GM19023 (cell line): Measurements from ENCODE around the gene POLE4.

Experiments used
- ATAC-seq: cut with Tn5 transposase; IDR thresholded peaks from one replicate; pipeline ENCODE4 v1.9.1; 2021; ENCODE audit warnings: mild to moderate bottlenecking, moderate library complexity; ENCODE audit not compliant: unreplicated experiment

Gene POLE4

DNA sequence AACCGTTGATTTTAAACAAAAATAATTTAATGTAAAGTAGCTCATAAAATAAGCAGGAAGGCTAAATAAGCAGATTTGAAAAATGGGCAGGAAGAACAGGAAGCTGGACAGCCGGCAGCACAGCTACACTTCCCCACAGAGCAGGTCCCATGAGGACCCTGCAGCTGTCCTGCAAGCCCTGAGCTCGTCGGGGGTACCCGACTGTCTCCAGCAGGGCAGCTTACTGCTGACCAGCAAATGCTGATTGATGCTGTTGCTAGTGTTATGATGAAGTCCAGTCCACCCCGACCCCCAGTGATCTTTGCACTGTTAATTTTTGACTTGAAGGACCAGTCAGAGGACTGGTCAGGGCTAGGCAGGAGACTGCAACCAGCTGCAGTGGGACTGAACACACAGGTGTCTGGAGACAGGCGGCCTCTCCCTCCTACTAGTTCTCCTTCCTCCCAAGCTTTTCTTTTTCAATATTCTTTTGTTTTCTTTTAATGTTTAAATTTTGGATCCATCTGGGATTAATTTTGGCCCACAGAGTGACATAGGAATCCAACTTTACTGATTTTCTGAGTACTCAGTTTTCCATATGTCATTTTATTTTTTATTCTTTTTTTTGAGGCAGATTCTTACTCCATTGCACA is 27.7 kb downstream of the POLE4 start:
- ATAC-seq: no peak

DNA sequence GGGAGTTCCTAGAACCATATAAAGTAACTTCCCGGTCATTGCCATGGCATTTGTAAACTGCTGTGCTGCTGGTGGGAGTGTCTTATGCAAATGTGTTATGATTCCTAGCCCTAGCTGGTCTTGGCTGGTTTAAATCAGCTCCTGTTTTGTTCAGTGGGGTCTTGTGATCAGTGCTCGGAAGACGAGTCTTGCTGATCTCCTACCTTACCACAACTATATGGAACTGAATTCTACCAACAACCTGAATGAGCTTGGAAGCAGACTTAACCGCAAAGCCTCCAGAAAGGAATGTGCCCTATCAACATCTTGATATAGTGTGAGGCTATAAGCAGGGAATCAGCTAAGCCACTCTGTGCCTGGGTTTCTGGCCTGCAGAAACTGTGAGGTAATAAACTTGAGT is 33.5 kb downstream of the POLE4 start:
- ATAC-seq: no peak

DNA sequence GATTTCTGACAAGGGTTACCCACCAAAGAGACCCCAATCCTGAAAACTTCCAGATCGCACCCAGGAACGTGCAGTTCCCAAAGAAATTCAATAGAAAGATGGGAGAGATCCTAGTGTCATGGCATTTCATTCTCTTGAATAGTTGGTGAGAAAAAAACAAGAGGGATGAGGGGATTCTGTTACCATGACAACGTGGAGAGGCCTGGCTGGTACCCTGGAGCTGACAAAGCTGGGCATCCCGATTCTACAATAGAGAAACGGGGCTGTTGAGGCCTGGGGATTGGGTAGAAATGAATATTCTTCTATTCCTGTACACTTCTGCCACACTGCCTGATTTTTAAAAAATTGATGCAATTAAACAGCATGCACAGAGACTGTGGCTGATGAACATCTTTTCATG is 41.0 kb downstream of the POLE4 start:
- no peak for ATAC-seq

DNA sequence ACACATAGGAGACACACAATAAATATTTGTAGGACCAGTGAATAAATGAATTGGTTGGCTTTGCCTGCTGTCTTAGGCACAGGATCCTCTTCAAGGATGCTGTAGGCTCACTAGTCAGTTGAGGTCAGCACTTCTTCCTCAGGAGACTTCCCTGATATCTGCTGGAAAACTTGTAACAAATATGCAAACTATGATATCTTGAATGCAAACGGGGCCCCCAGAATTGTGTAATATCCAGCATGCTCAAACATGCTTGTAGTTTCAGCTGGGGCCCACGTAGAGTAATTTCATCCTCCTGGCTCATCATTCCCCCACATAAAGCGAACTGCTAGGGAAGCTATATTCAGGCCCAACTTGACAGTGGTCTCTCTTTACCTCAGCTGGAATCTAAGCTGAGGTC is 43.6 kb downstream of the POLE4 start:
- no peak for ATAC-seq

DNA sequence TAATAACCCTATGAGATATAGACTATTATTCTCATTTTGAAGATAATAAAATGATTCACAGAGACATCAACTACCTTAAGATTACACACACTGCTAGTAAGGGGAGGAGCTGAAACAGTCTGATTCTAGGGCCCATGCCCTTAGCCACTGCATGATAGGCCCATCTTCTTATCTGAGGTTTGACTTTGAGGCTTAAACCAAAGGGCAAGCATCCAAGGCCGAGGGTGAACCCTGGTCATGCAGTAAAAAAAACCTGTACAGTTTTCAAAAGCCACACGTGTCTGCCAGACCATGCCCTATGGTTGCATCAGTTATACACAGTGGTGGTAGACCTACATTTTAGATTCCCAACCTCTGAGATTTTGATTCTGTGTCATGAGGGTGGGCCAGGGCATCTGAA is 44.8 kb downstream of the POLE4 start:
- no peak for ATAC-seq

DNA sequence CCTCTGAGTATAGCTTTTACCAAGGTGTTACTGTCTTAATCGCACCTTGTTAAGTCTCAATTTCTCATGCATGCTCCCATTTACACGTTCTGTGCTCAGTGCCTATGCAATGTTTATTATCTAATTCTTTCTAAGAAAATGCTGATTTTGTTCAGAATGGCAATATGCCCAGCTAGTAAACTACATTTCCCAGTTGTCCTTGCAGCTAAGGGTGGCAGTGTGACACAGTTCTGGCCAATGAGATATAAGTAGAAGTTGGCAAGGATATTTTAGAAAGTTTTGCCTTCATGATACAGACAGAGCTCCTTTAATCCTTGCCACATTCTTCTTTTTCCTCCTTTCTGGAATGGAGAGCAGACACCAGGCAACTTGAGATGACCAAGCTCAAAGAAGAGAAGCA is 45.3 kb downstream of the POLE4 start:
- no peak for ATAC-seq

DNA sequence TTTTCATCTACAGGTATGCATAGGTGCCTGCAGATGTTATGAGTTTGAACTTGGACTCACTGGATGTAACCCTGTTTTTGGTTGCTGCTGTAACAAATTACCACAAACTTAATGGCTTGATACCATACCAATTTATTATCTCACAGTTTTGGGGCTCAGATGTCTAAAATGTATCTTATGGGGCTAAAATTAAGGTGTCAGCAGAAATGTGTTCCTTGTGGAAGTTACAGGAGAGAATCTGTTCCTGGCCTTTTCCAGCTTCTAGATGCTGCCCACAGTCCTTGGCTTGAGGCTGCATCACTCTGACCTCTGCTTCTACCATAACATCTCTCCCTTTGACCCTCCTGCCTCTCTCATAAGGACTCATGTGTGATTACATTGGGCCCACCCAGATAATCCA is 47.6 kb downstream of the POLE4 start:
- ATAC-seq: no peak

DNA sequence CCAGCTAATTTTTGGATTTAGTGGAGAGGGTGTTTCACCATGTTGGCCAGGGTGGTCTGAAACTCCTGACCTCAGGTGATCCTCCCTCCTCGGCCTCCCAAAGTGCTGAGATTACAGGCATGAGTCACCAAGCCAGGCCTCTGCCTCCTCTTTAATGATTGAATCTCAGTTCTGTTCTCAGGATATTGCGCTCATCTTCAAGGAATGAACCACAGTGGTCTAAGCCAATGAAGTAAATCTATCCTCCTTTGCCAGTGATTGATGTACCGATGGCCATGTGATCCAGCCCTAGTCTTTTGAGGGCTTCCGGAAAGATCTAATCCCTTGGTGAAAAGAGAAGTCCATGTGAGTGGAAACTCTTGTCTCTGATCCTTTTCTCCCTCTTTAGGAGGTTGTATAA is 48.6 kb downstream of the POLE4 start:
- ATAC-seq: no peak

DNA sequence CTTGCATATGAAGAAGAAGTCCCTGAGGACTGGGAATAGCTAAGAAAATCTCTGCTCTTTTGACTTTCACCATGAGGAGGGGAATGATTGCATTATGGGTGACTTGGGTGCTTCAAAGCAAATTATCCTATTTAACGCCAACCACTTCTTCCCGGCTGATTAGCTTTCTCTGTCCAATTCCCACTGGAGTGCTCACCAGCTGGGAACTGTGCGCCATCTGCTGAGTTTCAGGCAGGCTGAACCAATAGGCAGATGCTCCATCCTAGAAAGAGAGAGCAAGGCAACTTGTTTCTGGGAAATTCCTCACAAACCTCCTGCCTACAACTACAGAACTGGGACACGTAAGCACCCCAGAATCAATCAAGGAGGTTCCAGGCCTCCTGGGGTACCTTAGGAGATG is 49.4 kb downstream of the POLE4 start:
- no peak for ATAC-seq

DNA sequence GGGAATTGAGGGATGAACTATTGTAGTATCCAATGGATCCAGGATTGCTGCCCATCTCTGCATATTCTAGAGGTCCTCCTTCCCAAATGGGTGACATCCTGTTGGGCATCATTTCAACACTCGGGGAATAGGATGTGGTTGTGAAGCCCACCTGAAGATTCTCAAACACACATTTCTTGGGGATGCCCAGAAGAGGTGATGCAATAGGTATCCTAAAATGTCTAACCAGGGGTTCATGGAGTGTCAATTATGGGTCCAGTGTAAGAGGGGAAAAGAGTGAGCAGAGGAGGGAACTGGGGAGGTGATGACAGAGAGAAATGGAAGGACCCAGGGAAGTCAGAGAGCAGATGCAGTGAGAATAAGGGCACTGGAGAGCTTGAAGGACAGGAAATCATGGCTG is 52.1 kb downstream of the POLE4 start:
- ATAC-seq: no peak

DNA sequence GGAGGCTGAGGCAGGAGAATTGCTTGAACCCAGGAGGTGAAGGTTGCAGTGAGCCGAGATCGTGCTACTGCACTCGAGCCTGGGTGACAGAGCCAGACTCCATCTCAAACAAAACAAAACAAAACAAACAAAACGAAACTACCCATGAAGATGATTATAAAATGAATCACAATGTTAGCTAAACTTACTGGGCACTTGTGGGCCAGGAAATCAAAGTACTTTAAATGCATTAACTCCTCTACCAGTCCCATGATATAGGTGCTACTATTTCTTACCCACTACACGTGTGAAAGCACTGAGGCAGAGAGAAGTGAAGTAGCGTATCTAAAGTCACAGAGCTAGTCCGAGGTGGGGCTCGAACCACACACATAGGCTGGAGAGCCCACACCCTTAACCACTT is 53.6 kb downstream of the POLE4 start:
- ATAC-seq: no peak

DNA sequence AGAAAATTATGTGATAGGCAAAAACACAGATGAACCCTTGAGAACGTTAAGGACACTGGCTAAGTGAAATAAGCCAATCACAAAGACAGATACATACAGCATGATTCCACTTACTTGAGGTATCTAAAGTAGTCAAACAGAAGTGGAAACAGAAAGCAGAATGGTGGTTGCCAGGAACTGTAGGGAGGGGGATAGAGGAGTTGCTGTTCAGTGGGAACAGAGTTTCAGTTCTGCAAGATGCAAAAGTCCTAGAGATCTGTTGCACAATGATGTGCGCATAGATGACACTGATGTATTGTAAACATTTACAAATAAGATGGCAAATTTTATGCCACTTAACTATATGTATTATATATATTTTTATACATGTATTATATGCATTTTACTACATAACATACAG is 59.7 kb downstream of the POLE4 start:
- ATAC-seq: no peak
